ENCODE results near the gene IL5RA.

GRCh38 chr3:3097958-3098357 is 12.2 kb downstream of the IL5RA start:
- TF ChIP-seq, protein P1, sequence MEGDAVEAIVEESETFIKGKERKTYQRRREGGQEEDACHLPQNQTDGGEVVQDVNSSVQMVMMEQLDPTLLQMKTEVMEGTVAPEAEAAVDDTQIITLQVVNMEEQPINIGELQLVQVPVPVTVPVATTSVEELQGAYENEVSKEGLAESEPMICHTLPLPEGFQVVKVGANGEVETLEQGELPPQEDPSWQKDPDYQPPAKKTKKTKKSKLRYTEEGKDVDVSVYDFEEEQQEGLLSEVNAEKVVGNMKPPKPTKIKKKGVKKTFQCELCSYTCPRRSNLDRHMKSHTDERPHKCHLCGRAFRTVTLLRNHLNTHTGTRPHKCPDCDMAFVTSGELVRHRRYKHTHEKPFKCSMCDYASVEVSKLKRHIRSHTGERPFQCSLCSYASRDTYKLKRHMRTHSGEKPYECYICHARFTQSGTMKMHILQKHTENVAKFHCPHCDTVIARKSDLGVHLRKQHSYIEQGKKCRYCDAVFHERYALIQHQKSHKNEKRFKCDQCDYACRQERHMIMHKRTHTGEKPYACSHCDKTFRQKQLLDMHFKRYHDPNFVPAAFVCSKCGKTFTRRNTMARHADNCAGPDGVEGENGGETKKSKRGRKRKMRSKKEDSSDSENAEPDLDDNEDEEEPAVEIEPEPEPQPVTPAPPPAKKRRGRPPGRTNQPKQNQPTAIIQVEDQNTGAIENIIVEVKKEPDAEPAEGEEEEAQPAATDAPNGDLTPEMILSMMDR (IDR thresholded peaks at IDR 0.05; ENCODE audit: poor library complexity), result no peak
- TF ChIP-seq EZH2 (IDR thresholded peaks at IDR 0.05; ENCODE audit: borderline replicate concordance), result no peak

All from hepatocyte (in vitro differentiated cells).